Fibroblast of skin of back (primary cell): ENCODE measurements around the gene CABLES2.

Source experiments
- DNase-seq: peaks from one replicate; pipeline ENCODE4 v3.0.0-alpha.2; 2013

CABLES2 gene

GRCh38 chr20:62346398-62347150, 60.5 kb downstream of the CABLES2 start:
- no peak for DNase-seq

GRCh38 chr20:62345681-62346370, 61.3 kb downstream of the CABLES2 start:
- no peak for DNase-seq

- DNase-seq = no peak
Measured at GRCh38 chr20:62344782-62345181, 62.3 kb downstream of the CABLES2 start.

DNA sequence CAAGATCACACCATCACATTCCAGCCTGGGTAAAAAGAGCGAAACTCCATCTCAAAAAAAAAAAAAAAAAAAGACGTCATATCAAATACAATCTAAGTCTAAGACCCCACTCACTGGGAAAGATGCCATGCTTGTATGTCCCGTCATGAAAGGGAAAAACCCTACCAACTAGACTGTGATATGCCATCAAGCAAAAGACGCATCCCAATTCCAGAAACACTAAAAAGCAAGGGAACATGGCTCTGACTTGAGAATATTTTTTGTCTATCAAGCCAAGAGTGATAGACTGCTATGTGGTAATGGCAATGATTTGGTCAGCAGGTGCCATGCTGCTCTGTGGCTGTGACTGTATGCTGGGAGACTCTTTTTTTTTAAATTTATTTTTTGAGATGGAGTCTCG, 63.0 kb downstream of the CABLES2 start:
- DNase-seq = no peak

- DNase-seq = no peak
Measured at GRCh38 chr20:62342910-62343309, 64.2 kb downstream of the CABLES2 start.

DNA sequence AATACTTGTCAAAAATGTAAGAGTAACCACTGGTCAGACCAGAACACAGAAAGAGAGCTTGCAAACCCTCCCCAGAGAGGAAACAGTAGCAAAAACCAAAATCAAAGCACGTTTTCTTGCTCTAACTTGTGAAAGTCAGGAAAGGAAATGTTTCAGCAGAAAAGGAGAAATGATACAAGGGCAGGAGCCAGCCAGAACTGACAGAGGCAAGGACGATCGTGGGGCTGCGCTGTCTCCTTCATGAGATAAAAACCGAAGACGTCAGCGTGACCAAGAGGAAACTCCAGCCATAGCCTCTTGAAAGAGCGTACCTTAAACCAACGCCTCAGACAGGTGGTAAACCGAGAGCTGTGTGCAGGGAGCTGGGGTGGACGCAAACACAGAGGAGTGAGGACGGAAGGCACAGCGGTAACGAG, 67.4 kb downstream of the CABLES2 start:
- no peak for DNase-seq
